Ovary (tissue), 3 donors: ENCODE measurements around the gene AFAP1.

Experiments
- CTCF ChIP-seq, 3 donors: fragments of 450-650 bp in 2 of 3; fragments of 200-600 bp in 1 of 3; IDR thresholded peaks; one replicate each; pipeline versions ENCODE4 v1.5.1 to v1.8.0; 2016 to 2022; ENCODE audit warnings: antibody characterized with exemption in 3 of 3, mild to moderate bottlenecking in 1 of 3
- EP300 ChIP-seq: sonication (generic); formaldehyde crosslinking; IDR thresholded peaks from one replicate; pipeline ENCODE4 v1.6.1; 2017; ENCODE audit warnings: antibody characterized with exemption
- POLR2A ChIP-seq: fragments of 450-650 bp; IDR thresholded peaks from one replicate; pipeline ENCODE4 v1.6.1; 2017; ENCODE audit warnings: antibody characterized with exemption, mild to moderate bottlenecking, moderate library complexity
- donor health status: DM: no; HTN: no; CAD: no.

- no peak for TF ChIP-seq CTCF (IDR thresholded peaks at IDR 0.05)
- TF ChIP-seq POLR2A = no peak
- no peak for TF ChIP-seq EP300
These were observed 15.1 kb downstream of the AFAP1 start for GRCh38 chr4:7924570-7924969.
